WTC11 (cell line): ENCODE results near the gene CTNNA3. TPM values are rescaled to one million over a fixed set of nuclear protein-coding genes. Genes with fewer than 3 reads are reported as not detected.

Experiments
- ATAC-seq: fragments of 200-7000 bp; cut with Tn5 transposase; 2 replicates; pipeline ENCODE4 v1.10.0; 2021; ENCODE audit warnings: mild to moderate bottlenecking, moderate library complexity
- CTCF ChIA-PET: fragments of 300-600 bp; sonication (Branson Sonifier 250); formaldehyde crosslinking; loops from one replicate; lab custom pipeline; 2021; ENCODE audit warnings: antibody characterized with exemption; lab: Charles Lee
- POLR2A ChIA-PET: fragments of 350-600 bp; sonication (Branson Sonifier 250); formaldehyde crosslinking; loops from one replicate; lab custom pipeline; 2021; ENCODE audit warnings: antibody characterized with exemption; lab: Charles Lee
- DNase-seq: peaks from one replicate; pipeline ENCODE4 v3.0.0; 2021; ENCODE audit warnings: low spot score
- H3K27ac Mint-ChIP-seq: 2 replicates; pipeline ENCODE4 v1.8.0; 2021; ENCODE audit warnings: mixed read lengths
- H3K27me3 Mint-ChIP-seq: 2 replicates; pipeline ENCODE4 v1.8.0; 2021; ENCODE audit warnings: low read depth, mild to moderate bottlenecking, moderate library complexity, mixed read lengths
- H3K36me3 Mint-ChIP-seq: 2 replicates; pipeline ENCODE4 v1.8.0; 2021; ENCODE audit warnings: mixed read lengths
- H3K4me1 Mint-ChIP-seq: 2 replicates; pipeline ENCODE4 v1.8.0; 2022; ENCODE audit warnings: mixed read lengths
- H3K4me3 Mint-ChIP-seq: 2 replicates; pipeline ENCODE4 v1.8.0; 2021; ENCODE audit warnings: mild to moderate bottlenecking, moderate library complexity, mixed read lengths
- H3K9me3 Mint-ChIP-seq: 2 replicates; pipeline ENCODE4 v1.8.0; 2021; ENCODE audit warnings: mixed read lengths
- AFF4 ChIP-seq: sonication (generic); formaldehyde crosslinking; IDR thresholded peaks from 2 replicates; pipeline ENCODE4 v1.8.1; 2023; ENCODE audit warnings: mild to moderate bottlenecking, missing genetic modification reagents, borderline replicate concordance
- AR ChIP-seq: fragments of 250-450 bp; sonication (Bioruptor Pico); IDR thresholded peaks from 2 replicates; pipeline ENCODE4 v1.9.0; 2021; ENCODE audit warnings: mild to moderate bottlenecking
- ATF1 ChIP-seq: sonication (generic); formaldehyde crosslinking; IDR thresholded peaks from 2 replicates; pipeline ENCODE4 v1.8.1; 2023; ENCODE audit warnings: mild to moderate bottlenecking, moderate library complexity, missing genetic modification reagents
- ATF2 ChIP-seq: sonication (generic); formaldehyde crosslinking; IDR thresholded peaks from 2 replicates; pipeline ENCODE4 v1.8.1; 2022; ENCODE audit warnings: low read depth, missing genetic modification reagents, borderline replicate concordance
- CBFB ChIP-seq: sonication (generic); formaldehyde crosslinking; IDR thresholded peaks from 2 replicates; pipeline ENCODE4 v1.8.1; 2022; ENCODE audit warnings: mild to moderate bottlenecking, low read depth, missing genetic modification reagents
- CREM ChIP-seq: sonication (generic); formaldehyde crosslinking; IDR thresholded peaks from 2 replicates; pipeline ENCODE4 v1.8.1; 2022; ENCODE audit warnings: mild to moderate bottlenecking, missing genetic modification reagents, moderate library complexity
- E2F5 ChIP-seq: sonication (generic); formaldehyde crosslinking; IDR thresholded peaks from 2 replicates; pipeline ENCODE4 v1.8.1; 2022; ENCODE audit warnings: mild to moderate bottlenecking, moderate library complexity, missing genetic modification reagents
- FOXK1 ChIP-seq: sonication (generic); formaldehyde crosslinking; IDR thresholded peaks from 2 replicates; pipeline ENCODE4 v1.8.0; 2022; ENCODE audit warnings: mild to moderate bottlenecking, moderate library complexity, missing genetic modification reagents
- NFYB ChIP-seq: sonication (generic); formaldehyde crosslinking; conservative IDR thresholded peaks from 2 replicates; pipeline ENCODE4 v1.8.0; 2022; ENCODE audit warnings: low read depth, missing genetic modification reagents
- PREB ChIP-seq: sonication (generic); formaldehyde crosslinking; IDR thresholded peaks from 2 replicates; pipeline ENCODE4 v1.8.1; 2022; ENCODE audit warnings: mild to moderate bottlenecking, missing genetic modification reagents, moderate library complexity, borderline replicate concordance
- PRRX2 ChIP-seq: fragments of 250-450 bp; sonication (Bioruptor Pico); IDR thresholded peaks from 2 replicates; pipeline ENCODE4 v1.8.0; 2021; ENCODE audit warnings: mild to moderate bottlenecking
- STAT6 ChIP-seq: sonication (generic); formaldehyde crosslinking; conservative IDR thresholded peaks from 2 replicates; pipeline ENCODE4 v1.8.1; 2023; ENCODE audit warnings: mild to moderate bottlenecking, low read depth, missing genetic modification reagents, moderate library complexity
- ZNF121 ChIP-seq: sonication (generic); formaldehyde crosslinking; IDR thresholded peaks from 2 replicates; pipeline ENCODE4 v1.8.0; 2023; ENCODE audit warnings: missing genetic modification reagents
- ZNF219 ChIP-seq: sonication (generic); formaldehyde crosslinking; IDR thresholded peaks from 2 replicates; pipeline ENCODE4 v1.8.0; 2023; ENCODE audit warnings: missing genetic modification reagents, mild to moderate bottlenecking, borderline replicate concordance
- ZNF281 ChIP-seq: sonication (generic); formaldehyde crosslinking; IDR thresholded peaks from 2 replicates; pipeline ENCODE4 v1.8.0; 2023; ENCODE audit warnings: mild to moderate bottlenecking, missing genetic modification reagents
- ZNF671 ChIP-seq: fragments of 250-450 bp; sonication (Bioruptor Pico); IDR thresholded peaks from 2 replicates; pipeline ENCODE4 v1.8.0; 2021; ENCODE audit warnings: mild to moderate bottlenecking
- total RNA-seq: library from RNA; stranded (reverse); gene quantifications from 3 replicates; pipeline ENCODE4 v1.2.3, GENCODE V29; 2021

Gene CTNNA3
- total RNA-seq, 1 experiment from 2014 or later: 6.1 TPM

- no peak for TF ChIP-seq STAT6 (CRISPR knock-in tag)
- no peak for TF ChIP-seq ATF2 (CRISPR knock-in tag)
- no peak for TF ChIP-seq E2F5 (CRISPR knock-in tag)
- no peak for TF ChIP-seq NFYB (CRISPR knock-in tag)
- no peak for TF ChIP-seq AFF4
- TF ChIP-seq FOXK1 (CRISPR knock-in tag): no peak
- no peak for TF ChIP-seq ZNF281 (CRISPR knock-in tag)
Observed at GRCh38 chr10:65894961-65895360, 1801.0 kb downstream of the CTNNA3 start (continued).

GRCh38 chr10:65894379-65894778 is 1801.6 kb downstream of the CTNNA3 start:
- ChIA-PET POLR2A (no interaction called here), CTCF (no interaction called here)
- no peaks in the 10 kb centered on the region for H3K9me3 Mint-ChIP-seq
- no peaks in the 10 kb centered on the region for H3K27me3 Mint-ChIP-seq
- no peak overlapping the region for H3K27ac Mint-ChIP-seq
- H3K36me3 Mint-ChIP-seq: no peaks in the 10 kb centered on the region
- TF ChIP-seq CBFB: no peak
- no peak for TF ChIP-seq ZNF671 (CRISPR knock-in tag)
- no peak for TF ChIP-seq PRRX2 (CRISPR knock-in tag)
- TF ChIP-seq CREM (CRISPR knock-in tag): no peak
- no peak for TF ChIP-seq ATF1 (CRISPR knock-in tag)
- no peak for TF ChIP-seq ZNF219 (CRISPR knock-in tag)
- no peak for TF ChIP-seq ZNF121
- TF ChIP-seq PREB (CRISPR knock-in tag): no peak
- no peak for TF ChIP-seq AR (CRISPR knock-in tag)
- peaks cover 5% of the 10 kb centered on the region; the same call in 1 of the 2 replicates for H3K4me1 Mint-ChIP-seq
- ATAC-seq (no peak), DNase-seq (no peak)
- H3K4me3 Mint-ChIP-seq: no peak overlapping the region
